A673 (cell line): Measurements from ENCODE around the gene DOK6.

ENCODE experiments used
- CTCF ChIP-seq: fragments of 300-800, 200-600 bp; sonication (generic); conservative IDR thresholded peaks from 2 replicates; pipeline ENCODE4 v1.5.1; 2017; ENCODE audit warnings: low read depth, mild to moderate bottlenecking, antibody characterized with exemption, low read length, moderate library complexity, mixed read lengths
- EZH2 ChIP-seq: fragments of 200-600 bp; sonication (generic); IDR thresholded peaks from 2 replicates; pipeline ENCODE4 v1.6.1; 2017; ENCODE audit warnings: borderline replicate concordance, low read depth, mild to moderate bottlenecking, mixed read lengths, antibody characterized with exemption, low read length; ENCODE audit not compliant: poor library complexity, severe bottlenecking

- no peak for TF ChIP-seq CTCF
- TF ChIP-seq EZH2, result no peak
These were observed 407.7 kb downstream of the DOK6 start for GRCh38 chr18:69808399-69808798.
